NCI-H345 (cell line): ENCODE results near the gene ARL4A.
"Not testable (repeated sequence)": the region's sequence is repeated elsewhere in the genome, so short reads cannot be mapped to it uniquely, and the experiment has no call there.

ENCODE experiments used
- DNase-seq: peaks from one replicate; lab custom pipeline; 2025; lab: John Stamatoyannopoulos, UW

ARL4A gene, protein sequence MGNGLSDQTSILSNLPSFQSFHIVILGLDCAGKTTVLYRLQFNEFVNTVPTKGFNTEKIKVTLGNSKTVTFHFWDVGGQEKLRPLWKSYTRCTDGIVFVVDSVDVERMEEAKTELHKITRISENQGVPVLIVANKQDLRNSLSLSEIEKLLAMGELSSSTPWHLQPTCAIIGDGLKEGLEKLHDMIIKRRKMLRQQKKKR

DNA sequence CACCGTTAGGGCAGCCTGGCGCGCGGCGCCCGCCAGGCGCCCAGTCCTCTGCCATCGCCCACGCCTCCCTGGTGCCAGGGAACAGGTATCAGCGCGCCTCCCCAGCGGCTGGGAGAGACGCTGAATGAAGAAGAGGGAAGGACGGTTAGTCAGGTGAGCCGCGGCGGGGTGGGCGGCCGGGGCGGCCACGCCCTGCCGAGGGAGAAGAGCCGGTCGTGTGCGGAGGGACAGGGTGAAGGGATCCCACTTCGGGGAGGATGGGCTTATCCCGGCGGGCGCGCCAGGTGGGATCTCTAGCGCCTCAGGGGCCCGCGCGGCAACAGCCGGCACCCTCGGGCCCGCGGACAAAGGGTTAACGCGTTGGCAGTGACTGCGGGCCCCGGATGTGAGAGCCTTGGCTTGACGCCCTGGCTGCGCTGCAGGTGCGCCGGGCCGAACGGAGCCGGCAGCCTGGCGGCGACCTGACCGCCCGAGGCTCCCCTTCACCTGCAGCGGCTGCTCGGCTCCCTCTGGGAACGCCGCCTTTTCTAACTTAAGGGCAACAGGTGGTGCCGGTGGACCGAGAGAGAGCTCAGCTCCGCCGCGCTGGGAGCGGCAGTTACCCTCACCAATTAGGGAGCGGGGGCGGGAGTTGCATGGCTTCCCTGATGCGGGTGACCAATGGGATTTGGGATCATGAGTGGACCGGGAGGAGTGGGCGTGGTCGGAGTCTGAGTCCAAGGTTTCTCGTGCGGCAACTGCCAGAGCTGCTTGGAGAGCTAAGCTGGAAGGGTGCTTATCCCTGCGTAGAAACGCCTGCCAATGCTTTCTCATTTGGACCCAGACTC is at the start of gene ARL4A:
Gene ARL4A, plus strand, starts transcription at position 743 of the 827 bp plus-strand sequence. CDS start 622 bp downstream, outside the sequence.
- DNase-seq: peak; percentile 99

DNA sequence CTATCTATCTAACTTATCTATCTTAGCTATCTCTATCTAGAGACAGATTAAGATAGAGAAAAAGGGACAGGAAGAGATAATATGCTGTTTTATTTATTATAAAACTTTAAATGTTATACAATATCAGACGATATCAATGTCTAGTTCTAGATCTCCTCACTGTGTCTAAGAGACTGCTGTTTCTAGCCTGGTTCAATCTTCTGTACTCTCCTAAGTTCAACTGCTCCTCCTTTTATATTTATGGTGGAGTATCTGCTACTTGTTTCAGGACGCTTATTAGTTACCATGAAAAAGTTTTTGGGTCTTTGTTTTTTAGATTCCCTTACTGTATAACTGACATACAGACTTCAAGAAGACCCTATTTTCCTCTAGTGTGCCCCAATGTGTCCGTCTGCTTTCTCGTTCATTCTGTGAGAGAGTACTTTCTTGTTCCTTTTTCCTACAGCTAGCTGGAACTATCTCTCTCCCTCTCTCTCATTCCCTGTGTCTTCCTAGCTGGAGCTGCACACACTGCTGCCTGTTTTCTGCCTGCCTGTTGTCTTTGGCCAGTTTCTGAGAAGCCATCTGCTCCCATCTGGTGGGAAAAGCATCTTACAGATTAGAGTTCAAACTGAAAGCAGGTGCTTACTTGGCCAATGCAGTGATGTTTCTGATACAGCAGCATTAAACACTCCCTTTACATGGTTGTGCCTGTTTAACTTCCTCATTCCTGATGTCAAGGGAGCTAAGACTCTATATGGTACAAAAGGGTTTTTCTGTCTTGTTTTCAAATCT is 49.4 kb upstream of the ARL4A start:
- DNase-seq: no peak

DNA sequence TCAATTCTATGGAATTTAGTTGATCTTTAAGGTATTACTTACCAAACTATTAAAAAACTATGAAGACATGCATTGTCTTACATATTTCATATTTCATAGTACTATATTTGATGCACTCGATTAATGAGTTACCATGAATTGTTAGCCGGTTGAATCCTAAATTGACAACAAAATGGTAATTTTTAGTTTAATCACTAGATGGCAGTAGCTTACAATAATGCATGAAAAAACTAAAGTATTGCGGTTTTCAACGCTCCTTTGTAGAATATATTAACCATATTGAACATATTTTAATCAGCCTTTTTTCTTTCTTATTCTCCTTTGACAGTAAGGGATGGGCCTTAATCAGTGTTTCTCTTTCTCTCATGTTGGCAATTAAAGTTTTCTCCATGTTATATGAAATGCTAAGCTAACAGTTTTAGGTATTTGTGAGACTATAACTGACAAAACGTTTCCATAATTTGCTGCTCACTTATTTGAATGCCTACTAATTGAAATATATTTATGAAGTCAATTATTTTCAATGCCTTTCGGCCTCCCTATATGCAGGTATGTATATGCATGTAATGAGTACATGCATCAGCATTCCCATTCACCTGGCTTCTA is 48.5 kb upstream of the ARL4A start:
- DNase-seq: peak; percentile 45

DNA sequence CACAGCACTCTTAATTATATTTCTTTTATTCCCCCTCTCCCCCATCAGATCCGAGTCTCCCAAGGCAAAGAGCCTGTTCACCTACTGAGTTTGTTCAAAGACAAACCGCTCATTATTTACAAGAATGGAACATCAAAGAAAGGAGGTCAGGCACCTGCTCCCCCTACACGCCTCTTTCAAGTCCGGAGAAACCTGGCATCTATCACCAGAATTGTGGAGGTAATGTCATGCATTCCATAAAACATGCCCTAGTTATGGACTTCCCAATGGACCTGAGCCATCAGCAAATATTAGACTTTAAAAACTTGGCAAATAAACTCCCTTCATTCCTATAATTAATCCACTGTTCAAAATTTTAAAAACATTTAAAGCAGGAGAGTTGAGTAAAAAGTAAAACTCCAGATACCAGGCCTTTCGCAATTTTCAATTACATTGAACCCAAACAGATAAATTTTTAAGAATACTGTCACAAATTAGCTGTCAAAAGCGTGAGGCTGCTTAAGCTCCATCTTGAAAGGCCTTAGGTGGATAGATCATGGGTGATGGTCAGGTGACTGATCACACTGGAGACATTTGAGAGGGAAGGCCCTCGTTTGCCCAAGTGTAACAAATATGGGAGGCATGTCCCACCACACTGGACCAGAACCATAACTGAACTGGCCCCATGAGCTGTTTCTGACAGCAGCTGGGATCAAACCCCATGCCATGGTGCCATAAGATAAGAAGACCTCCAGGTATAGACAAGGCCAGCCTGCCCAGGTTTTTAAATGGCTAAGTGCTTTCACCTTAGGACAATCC is 46.9 kb upstream of the ARL4A start:
- no peak for DNase-seq

DNA sequence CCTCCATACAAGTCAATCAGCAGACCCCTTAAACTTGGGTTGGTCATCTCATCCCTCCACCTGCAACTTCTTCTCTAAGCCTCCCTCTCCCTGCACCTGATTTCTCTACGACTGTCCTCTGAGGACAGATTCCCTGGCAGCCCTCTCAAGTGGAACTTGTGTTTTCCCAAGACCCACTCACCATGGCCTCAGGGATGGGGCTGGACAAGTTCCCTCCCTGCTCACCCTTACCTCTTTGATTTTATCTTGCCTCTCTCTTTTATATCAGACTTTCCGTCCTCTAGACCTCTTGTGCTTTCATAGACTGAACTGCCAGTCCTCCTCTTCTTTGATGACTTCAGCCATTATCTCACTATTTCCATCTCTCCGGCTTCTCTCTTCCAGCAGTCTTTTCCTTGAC is 46.2 kb upstream of the ARL4A start:
- DNase-seq: no peak

DNA sequence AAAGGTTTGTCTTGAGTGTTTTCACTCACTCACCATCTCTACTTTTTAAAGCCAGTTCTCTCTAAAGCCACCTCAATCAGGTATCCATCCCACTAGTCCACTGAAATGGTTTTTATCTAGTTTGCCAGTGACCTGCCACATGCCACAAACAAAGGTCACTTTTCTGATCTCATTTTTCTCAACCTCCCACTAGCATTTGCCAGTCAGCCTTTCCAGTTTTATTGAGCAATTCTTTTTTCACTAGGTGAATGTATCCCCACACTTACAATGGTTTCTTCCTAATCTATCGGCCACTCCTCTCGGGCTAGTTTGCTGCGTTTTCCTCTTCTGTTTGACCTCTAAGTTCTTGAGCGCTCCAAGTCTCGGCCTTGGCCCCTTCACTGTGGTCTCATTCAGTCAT is 44.9 kb upstream of the ARL4A start:
- no peak for DNase-seq

DNA sequence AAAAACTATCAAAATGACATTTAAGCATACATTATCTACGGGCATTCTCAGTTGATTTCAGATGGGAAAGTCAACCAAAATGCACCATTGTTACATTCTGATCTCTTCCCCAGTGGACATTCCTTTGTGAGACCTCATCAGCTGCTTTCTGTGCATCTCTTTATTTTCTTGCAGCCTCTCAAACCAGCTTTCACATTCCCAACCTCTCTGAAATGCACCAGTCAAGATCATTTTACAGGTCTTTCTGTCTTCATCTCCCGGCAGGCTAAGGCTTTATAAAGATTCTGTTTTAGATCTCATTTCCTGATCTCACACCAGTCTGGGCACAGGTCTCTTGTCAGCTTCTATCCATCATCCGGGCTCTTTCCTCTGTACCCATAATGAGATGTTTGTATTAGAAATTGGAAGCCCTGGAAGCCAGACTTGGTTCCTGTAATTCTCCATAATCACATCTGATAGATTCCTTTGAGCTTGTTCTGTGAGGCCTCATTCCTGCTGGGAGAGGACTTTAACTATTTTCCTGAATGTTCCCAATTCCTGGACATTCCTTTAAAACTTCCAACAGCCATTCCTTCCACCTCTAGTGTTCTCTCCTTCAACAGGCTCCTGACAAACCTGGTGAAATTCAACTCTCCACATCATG is 44.3 kb upstream of the ARL4A start:
- DNase-seq: no peak

DNA sequence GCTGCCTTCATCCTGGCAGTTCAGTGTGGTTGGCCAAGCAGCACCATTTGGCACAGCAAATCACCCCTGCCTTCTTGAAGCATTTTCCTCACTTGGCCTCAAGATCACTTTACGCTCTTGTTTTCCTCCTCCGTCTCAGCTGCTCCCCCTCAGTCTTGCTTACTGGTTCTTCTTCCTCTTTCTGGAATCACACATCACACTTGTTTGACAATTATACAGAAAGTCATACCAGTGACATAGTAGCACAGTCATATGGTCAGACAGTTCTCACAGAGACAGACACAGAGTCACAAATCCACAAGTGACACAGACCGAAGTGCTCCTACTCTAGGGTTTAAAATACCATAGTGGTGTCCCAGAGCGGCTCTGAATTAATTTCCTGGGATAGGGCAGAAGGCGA is 43.8 kb upstream of the ARL4A start:
- DNase-seq: no peak

DNA sequence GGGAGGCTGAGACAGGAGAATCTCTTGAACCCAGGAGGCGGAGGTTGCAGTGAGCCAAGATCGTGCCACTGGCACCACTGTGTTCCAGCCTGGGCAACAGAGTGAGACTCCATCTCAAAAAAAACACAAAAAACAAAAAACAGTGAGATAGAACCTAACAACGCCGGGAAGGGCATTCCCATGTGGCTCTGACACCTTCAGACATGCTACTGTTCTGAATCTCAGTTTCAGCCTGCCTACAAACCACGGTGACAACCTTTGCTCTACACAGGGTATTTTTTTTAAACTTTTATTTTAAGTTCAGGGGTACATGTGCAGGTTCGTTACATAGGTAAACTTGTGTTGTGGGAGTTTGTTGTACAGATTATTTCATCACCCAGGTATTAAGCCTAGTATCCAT is 42.2 kb upstream of the ARL4A start:
- not testable (repeated sequence) for DNase-seq

DNA sequence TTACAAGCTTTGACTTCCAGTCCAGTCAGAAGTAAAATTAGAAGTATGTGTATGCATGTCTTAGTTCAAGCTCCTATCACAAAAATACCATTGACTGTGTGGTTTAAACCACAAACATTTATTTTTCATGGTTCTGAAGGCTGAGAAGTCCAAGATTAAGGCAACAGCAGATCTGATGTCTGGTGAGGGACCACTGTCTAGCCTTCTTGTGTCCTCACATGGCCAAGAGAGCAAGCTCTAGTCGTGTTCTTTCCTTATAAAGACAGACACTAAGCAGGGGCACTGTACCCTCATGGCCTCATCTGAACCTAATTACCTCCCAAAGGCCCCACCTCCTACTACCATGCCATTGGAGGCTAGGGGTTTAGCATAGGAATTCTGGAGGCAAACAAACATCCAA is 41.3 kb upstream of the ARL4A start:
- no peak for DNase-seq

DNA sequence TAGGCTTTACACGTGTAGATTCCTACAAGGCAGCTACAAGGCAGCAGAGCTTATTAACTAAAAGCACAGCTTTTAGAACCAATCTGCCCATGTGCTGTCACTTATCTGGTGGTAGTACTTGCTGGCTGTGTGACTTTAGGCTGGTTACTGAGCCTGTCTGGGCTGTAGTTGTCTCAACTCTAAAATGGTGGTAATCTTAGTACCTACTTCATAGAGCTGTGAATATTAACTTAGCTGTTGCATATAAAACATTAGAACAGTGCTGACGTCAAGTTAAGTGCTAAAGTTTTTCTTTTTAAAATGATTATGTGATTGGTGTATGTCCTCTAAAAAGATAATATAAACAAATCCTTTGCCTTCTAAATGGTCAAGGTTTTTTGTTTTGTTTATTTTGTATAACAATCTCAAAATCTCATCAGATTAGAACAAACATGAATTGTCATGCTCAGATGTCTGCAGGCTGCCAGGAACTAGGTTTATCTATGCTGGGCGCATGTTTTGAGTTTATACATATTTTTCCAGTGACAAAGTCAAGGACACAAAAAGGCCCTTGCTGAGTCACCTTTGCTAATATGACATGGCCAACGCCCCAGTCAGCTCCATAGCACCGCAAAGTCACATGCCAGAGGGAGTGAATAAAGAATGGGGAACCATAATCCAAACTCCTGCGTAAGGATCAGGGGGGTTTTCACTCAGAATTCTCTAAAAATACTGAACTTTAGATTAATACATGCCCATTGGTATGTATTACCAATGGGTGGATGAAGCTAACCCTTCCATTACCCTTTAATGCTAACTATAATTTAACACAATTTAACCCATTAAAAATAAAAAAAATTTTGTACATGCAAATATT is 39.8 kb upstream of the ARL4A start:
- no peak for DNase-seq

DNA sequence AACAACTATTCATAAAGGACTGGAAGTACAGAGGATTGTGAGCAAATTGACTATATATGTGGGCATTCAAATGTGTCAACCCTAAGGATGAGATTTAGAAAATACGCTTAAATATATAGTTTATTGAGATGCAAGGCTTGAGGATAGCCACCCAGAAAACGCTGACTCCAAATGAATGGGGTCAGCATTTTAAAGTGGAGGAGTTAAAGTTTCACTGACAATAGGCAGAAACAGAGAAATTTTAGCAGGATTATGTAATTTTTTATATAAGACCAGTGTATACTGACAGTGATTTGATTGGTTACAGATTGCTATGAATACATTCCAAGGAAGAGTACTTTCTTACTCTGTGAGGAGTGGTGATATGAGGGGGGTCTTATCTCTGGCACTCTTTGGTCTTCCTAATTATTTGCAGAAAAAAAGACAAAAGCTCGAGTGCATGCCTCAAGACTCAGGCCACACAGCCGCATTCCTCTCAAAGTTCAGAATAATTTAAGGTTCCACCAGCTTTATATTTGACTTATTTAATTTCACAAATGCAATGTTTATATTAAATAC is 38.6 kb upstream of the ARL4A start:
- DNase-seq: no peak

DNA sequence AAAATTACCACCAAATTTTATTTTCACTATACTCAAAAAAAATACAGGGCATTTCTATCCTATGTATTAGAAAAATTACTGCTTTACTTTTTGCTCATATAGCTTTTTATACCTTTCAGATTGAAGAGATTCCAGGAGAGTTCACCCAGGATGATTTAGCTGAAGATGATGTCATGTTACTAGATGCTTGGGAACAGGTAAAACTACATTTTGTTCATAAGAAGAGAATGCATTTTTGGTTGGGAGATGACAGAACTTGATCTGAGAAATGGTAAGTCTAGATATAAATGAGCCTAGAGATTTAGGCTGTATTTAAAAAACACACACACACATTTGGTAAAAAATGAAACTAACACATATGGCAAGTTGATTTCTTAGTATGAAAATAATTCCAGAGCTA is 38.1 kb upstream of the ARL4A start:
- DNase-seq: no peak

DNA sequence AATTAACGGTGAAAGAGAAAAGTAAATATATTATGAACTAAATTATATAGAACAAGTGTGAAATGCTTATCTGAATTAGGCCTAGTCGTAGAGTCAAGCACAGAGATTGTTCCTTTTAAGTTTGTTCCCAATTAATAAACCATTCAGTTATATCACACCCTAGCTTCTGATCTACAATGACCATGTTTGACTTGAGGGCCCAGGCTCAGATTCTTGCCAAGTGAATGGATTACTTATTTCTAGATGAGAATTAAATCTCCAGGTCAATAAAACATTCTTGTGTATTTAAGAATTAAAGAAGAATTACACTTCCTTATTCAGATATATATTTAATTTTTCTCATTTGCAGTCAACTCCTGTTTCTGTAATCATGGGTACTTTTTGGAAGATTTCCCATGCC is 37.4 kb upstream of the ARL4A start:
- DNase-seq: no peak

DNA sequence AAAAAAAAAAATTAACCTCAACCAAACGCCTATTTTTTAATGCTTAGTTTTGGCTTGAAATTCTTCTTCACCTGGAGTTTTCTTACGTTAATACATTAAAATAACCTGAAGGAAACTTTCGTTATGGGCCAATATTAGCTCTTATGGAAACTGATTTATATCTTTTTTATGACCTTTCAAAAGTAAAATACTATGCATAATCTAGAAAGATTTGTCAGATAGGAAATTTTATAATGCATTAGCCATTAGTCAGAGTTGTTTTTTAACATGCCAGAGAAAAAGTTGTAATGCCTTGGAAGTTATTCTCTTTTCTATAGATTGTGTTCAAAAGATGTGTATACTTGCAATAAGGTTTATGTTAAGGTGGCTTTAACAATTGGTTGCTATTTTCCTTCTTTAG is 34.3 kb upstream of the ARL4A start:
- DNase-seq: no peak

DNA sequence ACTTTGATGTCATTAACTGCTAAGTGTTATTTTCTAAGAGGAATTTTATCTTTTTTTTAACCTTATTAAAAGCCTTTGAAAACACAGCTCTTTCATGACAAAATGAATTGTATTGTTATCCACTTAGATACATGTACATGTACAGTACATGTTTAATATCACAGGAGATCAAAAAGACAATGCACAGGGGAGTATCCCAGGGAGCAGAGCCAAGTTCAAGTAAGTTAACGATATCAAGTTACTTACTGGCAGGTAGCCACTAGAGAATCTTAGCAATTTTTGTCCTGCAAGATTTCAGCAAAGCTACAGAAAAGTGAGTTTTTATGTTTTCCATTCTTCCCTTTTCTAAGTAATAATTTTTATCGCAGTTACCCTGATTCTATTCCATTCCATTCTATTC is 33.9 kb upstream of the ARL4A start:
- no peak for DNase-seq

DNA sequence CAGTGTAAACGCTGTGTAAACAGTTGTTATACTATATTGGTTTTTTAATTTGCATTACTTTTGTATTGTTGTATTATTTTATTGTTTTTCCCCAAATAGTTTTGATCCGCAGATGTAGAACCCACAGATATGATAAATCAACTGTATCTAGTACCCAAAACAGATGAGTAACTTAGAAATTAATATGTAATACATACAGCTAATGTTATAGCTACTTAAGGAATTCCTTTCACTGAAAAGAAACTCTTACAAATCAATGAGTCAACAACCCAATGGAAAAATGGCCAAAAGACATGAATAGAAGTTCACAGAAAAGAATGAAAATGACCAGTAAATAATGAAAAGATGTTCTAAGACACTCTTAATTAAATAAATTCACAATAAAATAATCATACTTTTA is 32.3 kb upstream of the ARL4A start:
- no peak for DNase-seq

DNA sequence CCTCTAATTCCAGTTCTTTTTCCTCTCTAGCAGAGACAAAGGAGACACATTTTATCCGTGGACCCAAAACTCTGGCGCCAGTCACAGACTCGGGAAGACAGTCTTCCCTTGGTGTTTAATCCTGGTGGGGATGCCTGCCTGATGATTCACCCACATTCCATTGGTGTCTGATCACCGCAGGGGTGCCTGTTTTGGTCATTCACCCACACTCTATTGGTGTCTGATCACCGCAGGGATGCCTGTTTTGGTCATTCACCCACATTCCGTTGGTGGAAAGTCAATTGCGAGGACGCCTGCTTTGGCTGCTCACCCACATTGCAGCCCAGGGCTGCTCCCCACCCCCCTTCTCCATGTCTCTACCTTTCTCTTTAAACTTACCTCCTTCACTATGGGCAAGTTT is 27.0 kb upstream of the ARL4A start:
- DNase-seq: not testable (repeated sequence)

DNA sequence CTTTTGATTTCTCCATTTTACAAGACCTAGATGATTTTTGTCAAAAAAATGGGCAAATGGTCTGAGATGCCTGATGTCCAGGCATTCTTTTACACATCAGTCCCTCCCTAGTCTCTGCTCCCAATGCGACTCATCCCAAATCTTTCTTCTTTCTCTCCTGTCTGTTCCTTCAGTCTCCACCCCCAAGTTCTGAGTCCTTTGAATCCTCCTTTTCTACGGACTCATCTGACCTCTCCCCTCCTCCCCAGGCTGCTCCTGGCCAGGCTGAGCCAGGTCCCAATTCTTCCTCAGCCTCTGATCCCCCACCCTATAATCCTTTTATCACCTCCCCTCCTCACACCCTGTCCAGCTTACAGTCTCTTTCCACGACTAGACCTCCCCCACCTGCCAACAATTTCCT is 26.4 kb upstream of the ARL4A start:
- DNase-seq: not testable (repeated sequence)

DNA sequence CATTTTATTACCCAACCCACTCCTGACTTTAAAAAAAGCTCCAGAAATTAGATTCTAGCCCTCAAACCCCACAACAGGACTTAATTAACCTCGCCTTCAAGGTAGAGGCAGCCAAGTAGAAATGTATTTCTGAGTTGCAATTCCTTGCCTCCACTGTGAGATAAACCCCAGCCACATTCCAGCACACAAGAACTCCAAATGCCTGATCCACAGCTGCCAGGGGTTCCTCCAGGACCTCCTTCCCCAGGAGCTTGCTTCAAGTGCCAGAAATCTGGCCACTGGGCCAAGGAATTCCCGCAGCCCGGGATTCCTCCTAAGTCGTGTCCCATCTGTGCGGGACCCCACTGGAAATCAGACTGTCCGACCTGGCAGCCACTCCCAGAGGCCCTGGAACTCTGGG is 25.9 kb upstream of the ARL4A start:
- no peak for DNase-seq
